Stomach (tissue), 4 donors: Measurements from ENCODE around the gene DGCR2.

Experiments used
- CTCF ChIP-seq, 7 experiments: fragments of 450-650 bp in 4 of 7; fragments of 200-600 bp in 3 of 7; sonication (generic) in 3 of 7; IDR thresholded peaks; one replicate each; pipeline ENCODE4 v1.5.1; 2016 to 2019; ENCODE audit warnings: antibody characterized with exemption in 7 of 7, control low read depth in 2 of 7, mild to moderate bottlenecking in 1 of 7
- POLR2A ChIP-seq, 4 donors: fragments of 450-650 bp; IDR thresholded peaks; one replicate each; pipeline ENCODE4 v1.6.1; 2016; ENCODE audit warnings: antibody characterized with exemption in 4 of 4, control low read depth in 2 of 4, mild to moderate bottlenecking in 1 of 4, moderate library complexity in 1 of 4
- POLR2AphosphoS5 ChIP-seq, 3 donors: sonication (generic); formaldehyde crosslinking; IDR thresholded peaks; one replicate each; pipeline ENCODE4 v1.6.1; 2016; ENCODE audit warnings: antibody characterized with exemption in 3 of 3

- no peak for TF ChIP-seq POLR2AphosphoS5 (IDR thresholded peaks at IDR 0.05)
- no peak for TF ChIP-seq CTCF (IDR thresholded peaks at IDR 0.05)
- no peak for TF ChIP-seq POLR2A (IDR thresholded peaks at IDR 0.05)
Measured at GRCh38 chr22:19149991-19150390, 27.8 kb upstream of the DGCR2 start, which contains the start of gene GSC2.
